Stimulated activated CD4-positive, alpha-beta T cell treated with anti-CD3 and anti-CD28 coated beads, Interleukin-1b, Interleukin-23, amount 100 ng/mL, for 4 hours (primary cell): Measurements from ENCODE around the gene AQP5.

Source experiments
- DNase-seq, 2 donors: peaks; one replicate each; pipeline ENCODE4 v3.0.0-alpha.2; 2020; ENCODE audit warnings: low read depth in 2 of 2

The AQP5 gene

DNA sequence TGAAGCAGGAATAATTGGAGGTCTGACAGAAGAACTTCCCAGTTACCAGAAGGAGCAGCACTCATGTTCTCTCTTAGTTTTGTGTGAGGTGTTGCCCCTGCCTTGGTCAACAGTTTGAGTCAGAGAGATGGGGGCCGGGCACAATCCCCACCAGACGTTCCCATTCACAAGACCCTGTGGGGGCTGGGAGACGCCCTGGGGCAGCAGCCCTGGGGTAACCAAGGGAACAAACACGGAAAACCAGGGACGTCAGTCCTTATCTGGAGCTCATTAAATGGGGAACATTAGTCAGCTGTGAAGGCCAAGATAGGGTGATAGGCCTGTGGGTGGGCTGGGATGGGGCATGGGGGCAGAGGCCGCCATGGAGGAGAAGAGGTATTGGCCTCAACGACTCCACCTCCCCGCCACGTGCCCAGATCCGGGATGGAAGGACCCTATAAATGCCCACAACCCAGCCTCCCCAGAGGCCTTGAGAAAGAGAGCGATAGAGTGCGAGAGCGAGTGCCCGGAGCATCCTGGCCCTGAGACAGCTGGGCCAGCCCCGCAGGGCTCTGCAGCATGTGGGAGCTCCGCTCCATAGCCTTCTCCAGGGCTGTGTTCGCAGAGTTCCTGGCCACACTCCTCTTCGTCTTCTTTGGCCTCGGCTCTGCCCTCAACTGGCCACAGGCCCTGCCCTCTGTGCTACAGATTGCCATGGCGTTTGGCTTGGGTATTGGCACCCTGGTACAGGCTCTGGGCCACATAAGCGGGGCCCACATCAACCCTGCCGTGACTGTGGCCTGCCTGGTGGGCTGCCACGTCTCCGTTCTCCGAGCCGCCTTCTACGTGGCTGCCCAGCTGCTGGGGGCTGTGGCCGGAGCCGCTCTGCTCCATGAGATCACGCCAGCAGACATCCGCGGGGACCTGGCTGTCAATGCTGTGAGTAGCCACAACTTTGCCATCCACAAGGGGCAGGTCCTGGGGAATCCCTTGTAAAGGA is 11.1 kb upstream of the AQP5 start, which contains the start of gene AQP2:
Gene AQP2, plus strand, starts transcription at position 465 of the 979 bp plus-strand sequence. Its CDS starts 94 bp downstream, at position 559.
- DNase-seq: no peak

DNA sequence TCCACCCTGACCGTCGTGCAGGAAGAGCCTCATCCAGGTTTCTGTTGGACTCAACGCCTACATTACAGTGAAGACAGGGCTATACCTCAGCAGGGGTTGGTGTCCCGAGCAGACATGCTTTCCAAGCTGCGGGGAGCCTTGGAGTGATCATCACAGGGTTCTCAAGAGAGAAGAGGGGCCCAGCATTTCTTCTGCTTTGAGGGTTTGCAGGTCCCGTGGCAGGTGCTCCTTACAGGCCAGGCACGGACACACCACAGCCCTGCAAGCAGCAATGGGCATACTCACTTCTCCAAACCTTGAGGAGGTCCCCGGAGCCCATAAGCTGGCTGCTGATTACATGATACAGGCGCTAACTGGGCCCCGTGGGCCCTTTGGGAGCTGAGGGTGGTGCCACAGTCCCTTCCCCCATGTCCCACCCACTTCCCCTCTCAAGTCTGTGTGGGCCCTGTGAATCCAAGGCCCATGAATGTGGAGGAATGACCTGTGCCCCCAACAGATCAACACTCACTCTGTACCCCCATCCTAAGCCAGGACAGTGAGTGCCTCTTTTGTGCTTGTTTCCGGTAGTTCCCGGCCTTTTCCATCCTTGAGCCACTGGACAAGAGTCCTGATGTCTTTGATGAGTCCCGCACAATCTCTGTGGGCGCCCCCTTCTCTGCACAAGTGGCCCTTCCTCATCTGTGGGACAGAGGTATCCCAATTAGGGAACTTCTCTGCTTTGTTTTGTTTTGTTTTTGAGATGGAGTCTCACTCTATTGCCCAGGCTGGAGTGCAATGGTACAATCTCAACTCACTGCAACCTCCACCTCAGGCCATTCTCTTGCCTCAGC is 10.0 kb upstream of the AQP5 start:
- no peak for DNase-seq

DNA sequence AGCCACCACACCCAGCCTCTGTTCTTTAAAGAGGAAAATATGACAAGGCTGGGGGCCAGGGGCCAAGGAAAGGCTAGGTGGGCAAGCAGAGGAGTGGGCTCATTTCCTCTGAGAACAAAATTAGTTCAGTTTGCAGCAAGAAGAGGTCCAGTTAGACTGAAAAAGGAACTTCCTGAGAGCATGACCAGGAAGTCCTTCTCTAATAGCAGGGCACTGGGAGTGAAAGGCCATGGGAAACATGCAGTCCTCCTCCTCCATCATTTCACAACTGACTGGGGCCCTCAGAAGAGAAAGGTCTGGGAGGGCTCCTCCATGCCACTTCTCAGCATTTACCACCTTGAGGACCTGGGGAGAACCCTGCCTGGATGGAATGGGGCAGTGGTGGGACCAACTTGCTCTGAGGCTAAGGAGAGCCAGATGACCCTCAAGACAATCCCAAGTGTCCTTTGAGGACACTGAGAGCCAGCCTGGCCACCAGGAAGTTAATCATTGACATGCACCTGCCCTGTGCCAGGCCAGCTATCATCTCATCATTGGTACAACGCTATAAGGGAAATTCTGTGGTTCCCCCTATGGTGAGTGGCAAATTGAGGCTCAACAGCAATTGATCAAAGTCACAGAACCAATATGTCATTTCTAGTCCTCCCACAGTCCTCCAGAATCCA is 9.1 kb upstream of the AQP5 start:
- no peak for DNase-seq

DNA sequence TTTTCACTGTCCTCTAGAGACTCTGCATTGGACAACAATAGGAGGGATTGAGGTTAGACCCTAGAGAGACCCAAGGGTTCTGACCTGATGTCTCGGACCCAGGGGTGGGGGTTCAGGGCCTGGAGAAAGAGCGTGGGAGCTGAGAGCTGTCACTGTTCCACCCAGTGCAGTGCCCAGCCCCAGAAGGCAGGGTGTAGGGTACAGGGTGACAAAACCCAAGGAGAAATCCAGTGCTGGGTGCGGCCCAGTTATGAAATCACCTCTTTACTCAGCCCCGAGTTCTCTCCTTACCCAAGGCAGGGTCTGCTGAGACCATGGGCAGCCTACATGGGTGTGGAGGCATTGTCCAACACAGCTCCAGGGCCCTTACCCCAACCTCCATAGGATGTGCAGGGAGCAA is 8.5 kb upstream of the AQP5 start:
- no peak for DNase-seq

DNA sequence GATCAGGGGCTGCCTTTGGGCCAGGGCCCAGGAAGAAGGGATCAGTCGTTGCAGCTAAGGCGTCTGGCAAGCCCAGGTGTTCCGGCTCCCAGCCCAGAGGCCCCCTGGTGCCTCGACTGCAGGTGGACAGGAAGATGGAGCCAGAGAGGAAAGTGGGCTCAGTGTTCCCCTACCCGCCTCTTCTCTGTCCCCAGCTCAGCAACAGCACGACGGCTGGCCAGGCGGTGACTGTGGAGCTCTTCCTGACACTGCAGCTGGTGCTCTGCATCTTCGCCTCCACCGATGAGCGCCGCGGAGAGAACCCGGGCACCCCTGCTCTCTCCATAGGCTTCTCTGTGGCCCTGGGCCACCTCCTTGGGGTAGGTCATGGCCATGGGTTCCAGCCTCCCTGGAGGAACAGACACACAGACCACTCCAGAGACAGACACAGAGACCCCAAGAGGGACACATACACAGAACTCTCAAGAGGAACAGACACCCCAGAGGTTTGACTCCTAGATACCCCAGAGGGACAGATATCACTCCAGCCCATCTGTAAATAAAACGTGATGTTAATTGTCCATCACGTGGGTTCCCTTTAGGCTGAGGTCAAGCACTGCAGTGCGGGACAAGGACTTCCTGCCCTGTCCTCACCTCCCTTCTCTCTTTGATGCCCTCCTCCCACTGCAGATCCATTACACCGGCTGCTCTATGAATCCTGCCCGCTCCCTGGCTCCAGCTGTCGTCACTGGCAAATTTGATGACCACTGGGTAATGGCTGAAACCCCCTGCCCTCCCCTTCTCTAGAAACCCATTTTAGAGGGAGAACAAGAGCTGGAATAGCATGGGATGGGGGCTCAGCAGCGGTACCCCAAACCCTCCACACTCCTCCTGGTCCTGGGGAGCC is 7.5 kb upstream of the AQP5 start:
- no peak for DNase-seq

DNA sequence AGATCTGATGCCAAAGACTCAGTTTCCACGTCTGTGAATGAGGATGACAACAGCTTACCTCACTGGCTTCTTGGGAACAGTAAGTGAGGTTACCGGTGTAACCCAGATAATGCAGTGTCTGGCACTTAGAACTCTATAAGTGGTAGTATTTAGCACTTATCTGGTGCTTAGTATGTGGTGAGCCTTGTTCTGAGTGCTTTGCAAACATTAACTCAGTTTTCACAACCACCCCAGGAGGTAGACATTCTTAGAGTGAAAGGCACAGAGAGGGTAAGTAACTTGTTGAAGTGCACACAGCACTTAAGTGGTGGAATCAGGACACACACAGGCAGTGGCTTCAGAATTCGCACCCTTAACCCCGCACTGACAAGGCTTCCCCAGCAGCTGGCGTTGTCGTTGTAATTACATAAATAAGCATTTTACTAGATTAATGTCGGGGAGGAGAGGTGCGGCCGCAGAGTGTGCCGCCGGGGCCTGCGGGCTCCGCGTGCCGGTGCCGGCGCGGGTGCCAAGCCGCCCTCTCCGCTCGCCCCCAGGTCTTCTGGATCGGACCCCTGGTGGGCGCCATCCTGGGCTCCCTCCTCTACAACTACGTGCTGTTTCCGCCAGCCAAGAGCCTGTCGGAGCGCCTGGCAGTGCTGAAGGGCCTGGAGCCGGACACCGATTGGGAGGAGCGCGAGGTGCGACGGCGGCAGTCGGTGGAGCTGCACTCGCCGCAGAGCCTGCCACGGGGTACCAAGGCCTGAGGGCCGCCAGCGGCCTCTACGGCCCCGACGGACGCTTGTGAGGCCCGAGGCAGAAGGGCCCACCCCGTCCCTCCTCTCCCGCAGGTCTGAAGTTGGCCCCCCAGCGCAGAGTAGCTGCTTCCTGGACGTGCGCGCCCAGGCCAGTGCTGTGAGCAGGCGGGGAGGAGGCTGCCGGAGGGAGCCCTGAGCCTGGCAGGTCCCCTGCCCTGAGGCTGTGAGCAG is 6.5 kb upstream of the AQP5 start:
- DNase-seq: no peak

DNA sequence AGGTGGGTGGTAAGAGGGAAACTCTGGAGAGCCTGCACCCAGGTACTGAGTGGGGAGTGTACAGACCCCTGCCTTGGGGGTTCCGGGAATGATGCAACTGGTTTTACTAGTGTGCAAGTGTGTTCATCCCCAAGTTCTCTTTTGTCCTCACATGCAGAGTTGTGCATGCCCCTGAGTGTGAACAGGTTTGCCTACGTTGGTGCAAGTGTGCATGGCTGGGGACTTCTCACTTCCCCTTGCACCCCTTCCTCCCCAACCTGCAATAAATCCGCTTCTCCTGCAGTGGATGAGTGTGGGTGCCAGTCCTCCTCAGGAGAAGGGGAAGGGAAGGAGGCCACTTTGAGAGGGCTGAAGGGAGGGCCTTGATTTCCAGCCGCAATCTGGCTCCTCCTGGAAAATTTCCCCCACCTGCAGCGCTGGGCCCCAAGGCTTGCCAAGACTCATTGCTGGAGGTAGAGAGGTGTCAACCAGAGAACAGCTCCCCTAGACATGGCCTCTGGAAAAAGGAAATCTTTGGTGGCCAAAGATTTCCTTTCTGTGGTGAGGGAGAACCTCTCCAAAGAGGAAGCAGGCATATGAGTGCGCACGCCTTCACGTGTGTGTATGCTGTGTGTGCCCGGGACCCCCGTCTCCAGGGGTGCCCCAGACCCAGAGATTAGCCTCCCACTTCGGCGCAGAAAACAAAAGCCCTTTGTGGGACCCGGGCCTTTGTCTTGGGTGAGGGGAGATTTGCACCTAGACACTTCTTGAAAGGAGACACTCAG is 5.6 kb upstream of the AQP5 start:
- no peak for DNase-seq

DNA sequence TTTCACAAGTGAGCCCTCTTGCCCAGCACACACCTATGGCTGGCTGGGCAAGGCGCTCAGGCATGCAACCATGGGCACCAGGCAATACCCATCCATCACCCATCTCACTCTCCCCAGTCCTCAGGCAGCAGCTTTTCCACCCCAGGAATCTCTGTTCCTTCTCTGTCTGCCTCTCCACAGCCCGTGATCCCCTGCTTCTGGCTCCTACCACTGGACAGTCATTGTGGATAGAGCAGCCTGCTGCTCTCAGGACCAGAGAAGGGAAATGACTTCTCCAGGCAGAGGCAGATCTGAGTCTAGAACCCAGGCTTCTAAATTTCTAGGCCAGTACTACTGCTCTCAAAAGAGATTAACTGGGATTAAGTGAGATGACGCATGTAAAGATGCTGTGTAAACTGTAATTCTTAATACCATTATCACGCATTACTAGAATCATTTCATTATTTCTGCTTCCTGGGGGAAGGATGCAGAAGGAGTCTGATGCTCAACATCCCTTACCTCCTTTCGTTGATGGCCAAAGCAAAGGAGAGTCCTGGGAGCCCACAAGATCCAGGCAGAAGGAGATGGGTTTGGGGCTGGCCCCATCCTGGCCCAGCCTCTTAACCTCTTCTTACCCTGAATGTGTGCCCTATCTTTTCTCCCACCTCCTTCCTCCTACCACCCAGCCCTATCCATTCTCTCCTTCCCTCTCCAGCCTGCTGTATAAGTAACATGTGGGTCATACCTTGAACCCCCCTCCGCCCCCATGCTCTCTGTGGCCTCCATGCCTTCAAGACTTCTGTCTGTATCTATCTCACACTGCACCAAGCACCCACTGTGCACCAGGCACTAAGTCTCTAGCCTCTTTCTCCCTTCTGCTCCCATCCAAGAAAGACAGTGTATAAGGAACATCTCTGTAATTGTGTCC is 4.8 kb upstream of the AQP5 start:
- DNase-seq: no peak

DNA sequence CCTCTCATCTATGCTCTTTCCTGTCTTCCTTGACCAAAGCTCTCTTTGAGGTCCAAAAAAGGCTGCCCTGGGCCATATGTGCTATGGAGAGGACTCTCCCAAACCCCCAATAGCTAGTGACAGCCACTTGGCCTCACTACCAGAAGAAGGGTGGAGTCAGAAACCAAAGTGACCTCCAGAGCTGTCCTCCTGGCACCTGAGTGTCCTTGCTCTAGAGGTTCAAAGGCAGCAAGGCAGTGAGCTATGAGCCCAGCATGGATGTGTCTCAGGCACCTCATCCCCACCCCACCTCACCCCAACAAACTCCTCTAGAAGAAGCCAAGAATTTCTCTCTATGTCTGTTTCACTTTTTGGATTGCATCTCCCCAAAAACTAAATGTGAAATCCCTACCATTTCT is 4.1 kb upstream of the AQP5 start:
- DNase-seq: no peak

DNA sequence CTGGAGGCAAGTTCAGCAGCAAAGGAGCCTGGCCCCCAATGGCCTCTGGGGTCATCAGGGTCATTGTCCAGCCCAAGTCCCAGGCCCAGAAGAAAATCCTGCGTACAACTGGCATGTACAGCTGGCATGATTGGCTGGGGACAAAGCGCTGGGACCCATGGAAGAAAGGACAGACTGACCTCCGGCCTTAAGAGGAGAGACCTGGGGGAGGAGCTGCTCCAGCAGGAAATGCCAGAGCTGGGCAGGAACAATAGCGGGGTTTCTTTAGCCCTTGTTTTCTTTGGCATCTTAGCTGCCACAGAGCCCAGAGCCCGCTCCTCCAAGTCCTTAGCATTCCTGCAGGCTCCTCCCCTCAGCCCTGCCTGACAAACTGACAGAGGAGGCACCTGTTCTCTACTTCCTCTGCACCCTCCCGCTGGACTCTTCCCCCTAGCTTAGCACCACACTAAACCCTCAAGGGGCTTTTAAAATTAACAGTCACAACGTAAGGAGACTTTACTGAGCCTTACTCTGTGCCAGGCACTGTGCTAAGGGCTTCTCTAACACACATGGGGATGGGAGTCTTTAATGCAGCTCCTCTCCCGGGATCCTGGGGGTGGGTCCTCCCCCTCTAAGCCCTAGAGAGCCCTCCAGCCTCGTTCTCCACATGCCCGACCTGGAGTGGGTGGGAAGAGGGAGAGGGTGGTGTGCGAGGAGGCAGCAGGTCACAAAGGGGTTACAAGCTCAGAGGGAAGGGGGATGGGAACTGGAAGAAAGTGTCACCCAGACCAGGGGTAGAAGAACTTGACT is 1.8 kb upstream of the AQP5 start:
- DNase-seq: no peak

DNA sequence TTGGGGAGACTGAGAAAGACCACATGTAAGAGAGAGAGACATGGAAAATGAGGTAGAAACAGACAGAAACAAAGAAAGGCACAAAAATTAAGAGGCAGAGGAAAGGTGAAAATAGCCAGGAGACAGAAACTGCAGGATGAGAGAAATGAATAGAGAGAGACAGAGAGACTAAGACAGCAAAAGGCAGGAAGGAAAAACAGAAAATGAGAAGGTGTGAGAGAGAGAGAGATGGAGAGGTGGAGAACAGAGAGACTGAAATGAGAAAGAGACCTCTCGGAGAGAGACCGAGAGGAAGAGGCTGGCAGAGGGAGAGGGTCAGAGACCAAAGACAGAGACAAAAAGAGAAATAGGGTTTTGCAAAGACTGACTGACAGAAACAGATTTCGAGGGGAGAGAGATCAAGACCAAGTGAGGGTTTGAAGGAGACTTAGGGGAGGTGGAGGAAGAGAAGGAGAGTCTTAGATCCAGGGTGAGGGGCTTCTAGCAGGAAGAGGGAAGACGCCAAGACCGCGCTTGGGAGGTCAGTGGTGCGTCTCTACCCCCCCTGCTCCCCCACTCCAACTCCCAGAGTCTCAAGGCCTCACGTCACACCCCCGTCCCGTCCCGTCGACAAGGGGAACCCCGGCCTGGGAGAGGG is 1.1 kb upstream of the AQP5 start:
- no peak for DNase-seq

DNA sequence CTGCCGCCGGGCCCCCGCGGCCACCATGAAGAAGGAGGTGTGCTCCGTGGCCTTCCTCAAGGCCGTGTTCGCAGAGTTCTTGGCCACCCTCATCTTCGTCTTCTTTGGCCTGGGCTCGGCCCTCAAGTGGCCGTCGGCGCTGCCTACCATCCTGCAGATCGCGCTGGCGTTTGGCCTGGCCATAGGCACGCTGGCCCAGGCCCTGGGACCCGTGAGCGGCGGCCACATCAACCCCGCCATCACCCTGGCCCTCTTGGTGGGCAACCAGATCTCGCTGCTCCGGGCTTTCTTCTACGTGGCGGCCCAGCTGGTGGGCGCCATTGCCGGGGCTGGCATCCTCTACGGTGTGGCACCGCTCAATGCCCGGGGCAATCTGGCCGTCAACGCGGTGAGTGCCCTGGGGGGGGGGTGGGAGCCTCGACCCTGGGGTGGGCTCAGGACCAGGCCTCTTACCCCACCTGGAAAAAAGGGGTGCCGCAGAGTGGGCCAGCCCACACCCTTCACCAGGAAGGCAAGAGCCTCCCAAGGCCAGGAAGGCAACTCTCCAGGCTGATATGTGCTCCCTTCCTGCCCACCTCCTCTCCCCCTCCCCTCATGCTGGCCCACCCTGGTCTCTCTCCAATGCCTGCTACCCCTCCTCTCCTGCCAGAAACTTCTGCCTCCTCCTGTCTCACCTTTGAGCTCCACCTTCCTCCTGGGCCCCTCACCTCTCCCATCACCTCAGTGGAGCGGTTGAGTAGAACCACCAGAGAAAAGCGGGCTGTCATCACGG is 507 bp downstream of the AQP5 start:
- no peak for DNase-seq

DNA sequence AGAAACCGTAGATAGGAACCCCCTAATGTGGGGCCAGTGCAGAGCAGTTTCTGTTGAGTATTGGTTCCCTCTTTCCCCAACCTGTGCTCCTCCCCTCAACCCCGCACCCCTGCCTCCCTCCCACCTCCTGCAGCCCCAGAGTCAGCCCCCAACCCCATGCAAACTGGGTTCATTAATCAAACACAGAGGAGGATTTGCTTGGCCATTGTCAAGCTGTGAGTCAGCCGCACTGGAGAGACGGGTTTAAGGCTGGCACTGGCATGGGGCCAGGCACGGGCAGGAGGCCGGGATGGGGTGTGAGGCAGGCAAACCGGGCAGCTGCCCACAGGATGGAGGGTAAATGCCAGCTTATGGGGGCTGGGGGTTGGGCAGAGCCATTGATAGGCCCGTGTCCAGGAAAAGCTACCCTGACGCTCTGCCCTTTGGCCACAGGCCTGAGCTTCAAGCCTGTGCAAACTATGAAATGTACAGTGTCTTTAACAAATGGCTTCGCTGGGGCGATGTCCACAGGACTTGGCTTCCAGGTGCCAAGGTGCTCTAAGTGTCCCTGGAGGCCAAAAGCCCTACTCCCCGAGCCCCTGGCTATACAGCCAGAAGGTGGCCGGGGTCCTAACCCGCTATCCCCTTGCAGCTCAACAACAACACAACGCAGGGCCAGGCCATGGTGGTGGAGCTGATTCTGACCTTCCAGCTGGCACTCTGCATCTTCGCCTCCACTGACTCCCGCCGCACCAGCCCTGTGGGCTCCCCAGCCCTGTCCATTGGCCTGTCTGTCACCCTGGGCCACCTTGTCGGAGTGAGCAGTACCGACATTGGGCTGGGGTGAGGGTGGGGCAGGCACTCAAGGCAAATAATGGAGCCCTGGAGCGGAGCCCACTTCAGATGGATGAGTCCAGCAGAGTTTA is 1.4 kb downstream of the AQP5 start:
- DNase-seq: no peak

DNA sequence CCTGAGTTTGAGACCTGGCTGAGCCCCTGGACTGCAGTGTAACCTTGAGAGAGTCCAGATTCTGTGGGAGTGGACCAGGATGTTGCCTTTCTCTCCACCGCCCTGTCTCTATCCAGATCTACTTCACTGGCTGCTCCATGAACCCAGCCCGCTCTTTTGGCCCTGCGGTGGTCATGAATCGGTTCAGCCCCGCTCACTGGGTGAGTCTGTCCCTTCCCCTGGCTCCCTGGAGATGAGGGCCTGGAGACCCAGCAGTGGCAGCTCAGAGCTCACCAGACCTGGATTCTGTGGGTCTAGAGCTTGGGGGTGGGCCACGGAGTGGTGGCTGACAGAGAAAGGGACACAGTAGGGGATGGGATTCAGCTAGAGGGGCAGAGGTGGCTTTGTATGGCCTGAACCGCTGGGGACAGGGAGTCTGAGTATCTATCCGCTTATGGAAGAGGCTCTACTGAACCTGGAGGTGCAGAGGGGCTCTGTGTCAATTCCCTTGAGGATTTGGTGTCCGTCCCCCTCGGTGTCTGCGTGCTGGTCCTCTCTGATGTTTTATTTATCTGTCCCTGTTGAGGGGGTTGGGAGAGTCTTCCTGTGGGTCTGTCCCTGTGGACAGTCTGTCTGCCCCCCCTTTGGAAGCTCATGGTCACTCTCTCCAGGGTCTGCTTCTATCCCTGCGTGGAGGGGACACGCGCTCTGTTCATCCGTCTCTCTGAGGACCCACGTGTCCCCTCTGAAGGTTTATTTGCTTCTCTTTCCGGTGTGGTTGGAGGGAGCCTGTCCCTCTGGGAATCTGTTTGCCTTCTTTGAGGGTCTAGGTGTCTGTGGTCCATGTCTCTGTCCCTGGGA is 2.5 kb downstream of the AQP5 start:
- DNase-seq: no peak
